PC-3 (cell line): ENCODE measurements around the gene DAAM1.

Experiments
- CTCF ChIP-seq: fragments of 300-600 bp; sonication (generic); conservative IDR thresholded peaks from 2 replicates; pipeline ENCODE4 v1.5.1; 2017; ENCODE audit warnings: antibody characterized with exemption, low read depth, mild to moderate bottlenecking, low read length
- EZH2 ChIP-seq: fragments of 300-600 bp; sonication (generic); IDR thresholded peaks from one replicate; pipeline ENCODE4 v1.6.1; 2017; ENCODE audit warnings: antibody characterized with exemption, mild to moderate bottlenecking, low read length; ENCODE audit not compliant: unreplicated experiment
- EZH2phosphoT487 ChIP-seq: fragments of 300-600 bp; sonication (generic); IDR thresholded peaks from 2 replicates; pipeline ENCODE4 v1.6.1; 2018; ENCODE audit warnings: mild to moderate bottlenecking, antibody characterized with exemption, low read length, borderline replicate concordance

- TF ChIP-seq CTCF (no peak), EZH2 (no peak), EZH2phosphoT487 (no peak)
Measured at GRCh38 chr14:59363531-59364226, 175.2 kb downstream of the DAAM1 start.
